ENCODE results near the gene CARM1.

- no peak for TF ChIP-seq CTCF (IDR thresholded peaks at IDR 0.05)
- no peak for TF ChIP-seq POLR2A (IDR thresholded peaks at IDR 0.05)
These were observed 37.1 kb downstream of the CARM1 start for GRCh38 chr19:10908380-10908960.
